WTC11 (cell line): Measurements from ENCODE around the gene MAP4. TPM values are rescaled to one million over a fixed set of nuclear protein-coding genes. Genes with fewer than 3 reads are reported as not detected.

ENCODE experiments used
- ATAC-seq: fragments of 200-7000 bp; cut with Tn5 transposase; 2 replicates; pipeline ENCODE4 v1.10.0; 2021; ENCODE audit warnings: mild to moderate bottlenecking, moderate library complexity
- CTCF ChIA-PET: fragments of 300-600 bp; sonication (Branson Sonifier 250); formaldehyde crosslinking; loops from one replicate; lab custom pipeline; 2021; ENCODE audit warnings: antibody characterized with exemption; lab: Charles Lee
- POLR2A ChIA-PET: fragments of 350-600 bp; sonication (Branson Sonifier 250); formaldehyde crosslinking; loops from one replicate; lab custom pipeline; 2021; ENCODE audit warnings: antibody characterized with exemption; lab: Charles Lee
- DNase-seq: peaks from one replicate; pipeline ENCODE4 v3.0.0; 2021; ENCODE audit warnings: low spot score
- H3K27ac Mint-ChIP-seq: 2 replicates; pipeline ENCODE4 v1.8.0; 2021; ENCODE audit warnings: mixed read lengths
- H3K27me3 Mint-ChIP-seq: 2 replicates; pipeline ENCODE4 v1.8.0; 2021; ENCODE audit warnings: low read depth, mild to moderate bottlenecking, moderate library complexity, mixed read lengths
- H3K36me3 Mint-ChIP-seq: 2 replicates; pipeline ENCODE4 v1.8.0; 2021; ENCODE audit warnings: mixed read lengths
- H3K4me1 Mint-ChIP-seq: 2 replicates; pipeline ENCODE4 v1.8.0; 2022; ENCODE audit warnings: mixed read lengths
- H3K4me3 Mint-ChIP-seq: 2 replicates; pipeline ENCODE4 v1.8.0; 2021; ENCODE audit warnings: mild to moderate bottlenecking, moderate library complexity, mixed read lengths
- H3K9me3 Mint-ChIP-seq: 2 replicates; pipeline ENCODE4 v1.8.0; 2021; ENCODE audit warnings: mixed read lengths
- CREB1 ChIP-seq: sonication (generic); formaldehyde crosslinking; IDR thresholded peaks from 2 replicates; pipeline ENCODE4 v1.8.0; 2023; ENCODE audit warnings: mild to moderate bottlenecking, missing genetic modification reagents
- CTCF ChIP-seq: fragments of 200-600 bp; IDR thresholded peaks from 2 replicates; pipeline ENCODE4 v1.8.0; 2022; ENCODE audit warnings: antibody characterized with exemption
- E2F4 ChIP-seq: sonication (generic); formaldehyde crosslinking; IDR thresholded peaks from 2 replicates; pipeline ENCODE4 v1.8.1; 2022; ENCODE audit warnings: low read depth, mild to moderate bottlenecking, moderate library complexity, missing genetic modification reagents, borderline replicate concordance
- E2F5 ChIP-seq: sonication (generic); formaldehyde crosslinking; IDR thresholded peaks from 2 replicates; pipeline ENCODE4 v1.8.1; 2022; ENCODE audit warnings: mild to moderate bottlenecking, moderate library complexity, missing genetic modification reagents
- ESRRA ChIP-seq: sonication (generic); formaldehyde crosslinking; IDR thresholded peaks from 2 replicates; pipeline ENCODE4 v1.8.1; 2022; ENCODE audit warnings: mild to moderate bottlenecking, missing genetic modification reagents, borderline replicate concordance
- ETV6 ChIP-seq: sonication (generic); formaldehyde crosslinking; IDR thresholded peaks from 2 replicates; pipeline ENCODE4 v1.8.1; 2022; ENCODE audit warnings: mild to moderate bottlenecking, missing genetic modification reagents
- FOXK1 ChIP-seq: sonication (generic); formaldehyde crosslinking; IDR thresholded peaks from 2 replicates; pipeline ENCODE4 v1.8.0; 2022; ENCODE audit warnings: mild to moderate bottlenecking, moderate library complexity, missing genetic modification reagents
- FOXP1 ChIP-seq: sonication (generic); formaldehyde crosslinking; IDR thresholded peaks from 2 replicates; pipeline ENCODE4 v1.8.0; 2022; ENCODE audit warnings: missing genetic modification reagents, mild to moderate bottlenecking, moderate library complexity, borderline replicate concordance
- HMGXB4 ChIP-seq: sonication (generic); formaldehyde crosslinking; IDR thresholded peaks from 2 replicates; pipeline ENCODE4 v1.8.1; 2023; ENCODE audit warnings: mild to moderate bottlenecking, moderate library complexity, missing genetic modification reagents
- KAT7 ChIP-seq: sonication (generic); formaldehyde crosslinking; IDR thresholded peaks from 2 replicates; pipeline ENCODE4 v1.8.1; 2023; ENCODE audit warnings: missing genetic modification reagents, mild to moderate bottlenecking, borderline replicate concordance
- MAX ChIP-seq: sonication (generic); formaldehyde crosslinking; IDR thresholded peaks from 2 replicates; pipeline ENCODE4 v1.8.0; 2022; ENCODE audit warnings: mild to moderate bottlenecking, missing genetic modification reagents
- MYBL2 ChIP-seq: sonication (generic); formaldehyde crosslinking; IDR thresholded peaks from 2 replicates; pipeline ENCODE4 v1.8.1; 2023; ENCODE audit warnings: mild to moderate bottlenecking, moderate library complexity, missing genetic modification reagents
- NR1H2 ChIP-seq: sonication (generic); formaldehyde crosslinking; IDR thresholded peaks from 2 replicates; pipeline ENCODE4 v1.9.0; 2021; ENCODE audit warnings: mild to moderate bottlenecking, moderate library complexity, missing genetic modification reagents
- PREB ChIP-seq: sonication (generic); formaldehyde crosslinking; IDR thresholded peaks from 2 replicates; pipeline ENCODE4 v1.8.1; 2022; ENCODE audit warnings: mild to moderate bottlenecking, missing genetic modification reagents, moderate library complexity, borderline replicate concordance
- TEAD4 ChIP-seq: sonication (generic); formaldehyde crosslinking; IDR thresholded peaks from 2 replicates; pipeline ENCODE4 v1.8.0; 2022; ENCODE audit warnings: mild to moderate bottlenecking, missing genetic modification reagents
- ZMAT4 ChIP-seq: fragments of 250-450 bp; sonication (Bioruptor Pico); IDR thresholded peaks from 2 replicates; pipeline ENCODE4 v1.9.0; 2021; ENCODE audit warnings: mild to moderate bottlenecking
- ZNF138 ChIP-seq: sonication (generic); formaldehyde crosslinking; conservative IDR thresholded peaks from 2 replicates; pipeline ENCODE4 v1.8.1; 2022; ENCODE audit warnings: mild to moderate bottlenecking, moderate library complexity, missing genetic modification reagents
- ZNF263 ChIP-seq: sonication (generic); formaldehyde crosslinking; IDR thresholded peaks from 2 replicates; pipeline ENCODE4 v1.8.1; 2022; ENCODE audit warnings: low read depth, mild to moderate bottlenecking, moderate library complexity, missing genetic modification reagents
- ZNF317 ChIP-seq: sonication (generic); formaldehyde crosslinking; IDR thresholded peaks from 2 replicates; pipeline ENCODE4 v1.8.1; 2023; ENCODE audit warnings: low read depth, mild to moderate bottlenecking, moderate library complexity, missing genetic modification reagents, borderline replicate concordance
- ZNF425 ChIP-seq: fragments of 250-450 bp; sonication (Bioruptor Pico); conservative IDR thresholded peaks from 2 replicates; pipeline ENCODE4 v1.9.0; 2021; ENCODE audit warnings: mild to moderate bottlenecking
- total RNA-seq: library from RNA; stranded (reverse); gene quantifications from 3 replicates; pipeline ENCODE4 v1.2.3, GENCODE V29; 2021

Gene MAP4
- total RNA-seq, 1 experiment from 2014 or later: 199 TPM

- H3K27ac Mint-ChIP-seq: no peak overlapping the region
- ATAC-seq (no peak), DNase-seq (no peak)
- no peak for TF ChIP-seq CTCF
- no peak for TF ChIP-seq FOXK1 (CRISPR knock-in tag)
- no peak for TF ChIP-seq ZNF317 (CRISPR knock-in tag)
- TF ChIP-seq ZNF263 (CRISPR knock-in tag): no peak
- no peak for TF ChIP-seq MYBL2 (CRISPR knock-in tag)
- TF ChIP-seq ETV6 (CRISPR knock-in tag): no peak
- TF ChIP-seq ESRRA (CRISPR knock-in tag): no peak
- TF ChIP-seq CREB1 (CRISPR knock-in tag): no peak
- no peak for TF ChIP-seq NR1H2 (CRISPR knock-in tag)
- no peak for TF ChIP-seq PREB (CRISPR knock-in tag)
- no peak for TF ChIP-seq MAX (CRISPR knock-in tag)
- TF ChIP-seq ZMAT4 (CRISPR knock-in tag): no peak
- no peak for TF ChIP-seq HMGXB4 (CRISPR knock-in tag)
- no peak for TF ChIP-seq TEAD4 (CRISPR knock-in tag)
- TF ChIP-seq ZNF425 (CRISPR knock-in tag): no peak
- TF ChIP-seq ZNF138 (CRISPR knock-in tag): no peak
- TF ChIP-seq KAT7 (CRISPR knock-in tag): no peak
- TF ChIP-seq E2F4 (CRISPR knock-in tag): no peak
- no peak for TF ChIP-seq E2F5 (CRISPR knock-in tag)
- no peak for TF ChIP-seq FOXP1 (CRISPR knock-in tag)
- no peaks in the 10 kb centered on the region for H3K9me3 Mint-ChIP-seq
- no peak overlapping the region for H3K4me3 Mint-ChIP-seq
- H3K36me3 Mint-ChIP-seq: no peaks in the 10 kb centered on the region
- no peaks in the 10 kb centered on the region for H3K4me1 Mint-ChIP-seq
- no peaks in the 10 kb centered on the region for H3K27me3 Mint-ChIP-seq
- POLR2A ChIA-PET: interaction anchor here (0.6 kb wide), 1 partner anchor 87 kb away, joined by 4 read pairs; no protein-coding TSS in a partner anchor
- CTCF ChIA-PET: interaction anchor here (0.8 to 1.5 kb wide), 2 partner anchors 9 to 139 kb away, joined by 3 to 5 read pairs; no protein-coding TSS in a partner anchor
Observed at GRCh38 chr3:47980795-47981194, 35.4 kb downstream of the MAP4 start.
